T follicular helper cell (primary cell): ENCODE data around the gene ATP6V0A4.
A peak's percentile ranks its signal among the peaks of the same experiment; 100 is the strongest.
"Not testable (repeated sequence)": the region's sequence is repeated elsewhere in the genome, so short reads cannot be mapped to it uniquely, and the experiment has no call there.

Experiments used
- DNase-seq: peaks from one replicate; pipeline ENCODE4 v3.0.0-alpha.2; 2020; ENCODE audit warnings: low read depth

Gene ATP6V0A4

GRCh38 chr7:138802706-138803105, 4.7 kb upstream of the ATP6V0A4 start:
- no peak for DNase-seq

GRCh38 chr7:138801256-138801655, 3.3 kb upstream of the ATP6V0A4 start:
- DNase-seq: no peak

GRCh38 chr7:138799336-138800000, 1.5 kb upstream of the ATP6V0A4 start:
- no peak for DNase-seq

- DNase-seq: no peak
Measured at GRCh38 chr7:138798836-138799235, 840 bp upstream of the ATP6V0A4 start.

- DNase-seq: not testable (repeated sequence)
Measured at GRCh38 chr7:138797046-138797445, 950 bp downstream of the ATP6V0A4 start.

GRCh38 chr7:138796038-138796615, 1.9 kb downstream of the ATP6V0A4 start:
- no peak for DNase-seq

DNA sequence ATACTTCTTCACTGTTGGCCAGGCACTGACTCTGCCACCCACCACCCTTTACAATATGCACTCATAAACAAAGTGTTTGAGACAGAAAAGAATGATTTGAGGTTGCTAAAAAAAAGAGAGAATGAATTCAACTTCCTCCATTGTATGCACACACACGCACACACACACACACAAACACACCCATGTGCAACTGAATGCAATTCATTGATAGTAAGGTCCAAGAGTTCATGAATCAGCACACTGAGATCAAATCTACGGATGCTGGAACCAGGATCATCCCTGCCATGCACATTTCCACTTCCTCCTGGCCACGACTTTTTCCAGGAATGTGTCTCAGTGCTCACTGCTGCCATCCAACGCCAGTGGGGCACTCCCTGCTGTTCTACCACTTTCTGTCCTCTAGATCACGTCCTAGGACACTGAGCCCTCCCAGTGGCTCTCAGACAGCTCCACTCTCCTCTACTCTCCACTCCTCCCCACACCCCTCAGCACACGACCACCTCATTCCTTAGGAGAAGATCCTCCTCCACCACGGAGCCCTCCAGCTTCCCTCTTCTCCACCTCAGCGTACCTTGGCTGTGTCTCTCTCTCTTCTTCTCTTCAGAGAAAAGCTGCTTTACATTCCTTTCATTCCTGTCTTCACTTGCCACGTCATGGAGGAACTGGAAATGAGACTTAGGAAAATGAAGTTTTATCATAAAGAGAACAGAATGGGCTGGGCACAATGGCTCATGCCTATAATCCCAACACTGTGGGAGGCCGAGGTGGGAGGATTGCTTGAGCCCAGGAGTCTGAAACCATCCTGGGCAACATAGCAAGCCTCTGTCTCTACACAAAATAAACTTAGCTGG, 12.2 kb downstream of the ATP6V0A4 start:
- no peak for DNase-seq

DNA sequence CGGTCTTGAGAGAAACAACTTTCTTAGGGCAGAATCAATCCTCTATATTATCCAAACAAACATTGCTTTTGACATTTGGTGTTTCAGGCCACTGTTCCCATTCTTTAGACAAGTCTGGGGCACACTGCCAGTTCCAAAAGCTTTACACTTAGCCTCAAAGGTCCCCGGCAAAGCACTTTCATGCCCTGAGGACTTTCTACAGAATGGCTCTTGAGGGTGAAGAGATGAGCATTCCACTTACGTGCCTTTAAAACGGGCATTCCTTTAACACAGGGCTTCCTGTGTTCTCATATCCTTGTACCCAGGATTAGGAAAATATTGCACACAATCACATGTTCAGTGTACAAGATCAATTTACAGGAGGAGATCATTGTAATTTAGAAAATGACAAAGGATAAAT, 13.3 kb downstream of the ATP6V0A4 start:
- DNase-seq: no peak

DNA sequence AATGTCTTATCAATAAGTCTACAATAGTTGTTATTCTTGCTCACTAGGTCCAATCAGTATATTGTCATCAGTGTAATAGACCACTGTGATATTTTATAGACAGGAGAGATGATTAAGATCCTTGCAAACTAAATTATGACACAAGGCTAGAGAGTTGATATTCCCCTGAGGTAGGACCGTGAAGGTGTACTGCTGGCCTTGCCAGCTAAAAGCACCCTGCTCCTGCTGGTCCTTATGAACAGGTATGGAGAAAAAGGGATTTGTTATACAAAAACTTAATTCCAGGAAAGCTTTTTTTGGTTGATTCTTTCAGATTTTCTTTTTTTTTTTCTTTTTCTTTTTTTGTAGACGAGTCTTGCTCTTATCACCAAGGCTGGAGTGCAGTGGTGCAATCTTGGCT, 17.0 kb downstream of the ATP6V0A4 start:
- no peak for DNase-seq

DNA sequence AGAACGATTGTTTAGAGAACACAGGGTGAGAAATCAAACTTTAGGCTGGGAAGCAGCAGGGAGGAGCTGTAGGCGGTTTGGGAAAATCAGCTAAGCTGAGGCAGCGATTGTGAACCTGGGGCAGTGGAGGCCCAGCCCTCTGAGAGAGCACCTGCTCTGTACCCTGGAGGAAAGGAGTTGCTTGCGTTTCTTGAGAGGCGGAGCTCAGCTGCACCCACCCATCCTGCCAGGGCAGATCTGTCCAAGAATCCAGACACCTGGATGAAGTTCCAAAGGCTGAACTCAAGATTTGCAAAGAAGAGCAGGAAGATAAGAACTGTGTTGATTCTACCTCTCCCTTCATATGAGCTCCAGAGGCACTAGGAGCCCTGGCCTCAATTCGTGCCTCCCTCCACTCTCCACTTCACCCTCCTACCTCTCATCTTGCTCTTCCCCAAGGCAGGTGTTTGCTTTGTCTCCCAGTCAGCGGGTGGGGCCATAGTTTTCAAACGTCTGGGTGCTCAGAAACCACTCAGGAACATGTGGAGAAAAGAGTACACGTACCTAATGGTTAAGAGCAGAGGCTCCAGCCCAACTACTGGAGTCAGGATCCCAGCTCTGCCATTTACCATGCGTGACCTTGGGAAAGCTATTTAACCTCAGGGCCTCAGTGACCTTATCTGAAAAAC, 21.7 kb downstream of the ATP6V0A4 start:
- DNase-seq: no peak

DNA sequence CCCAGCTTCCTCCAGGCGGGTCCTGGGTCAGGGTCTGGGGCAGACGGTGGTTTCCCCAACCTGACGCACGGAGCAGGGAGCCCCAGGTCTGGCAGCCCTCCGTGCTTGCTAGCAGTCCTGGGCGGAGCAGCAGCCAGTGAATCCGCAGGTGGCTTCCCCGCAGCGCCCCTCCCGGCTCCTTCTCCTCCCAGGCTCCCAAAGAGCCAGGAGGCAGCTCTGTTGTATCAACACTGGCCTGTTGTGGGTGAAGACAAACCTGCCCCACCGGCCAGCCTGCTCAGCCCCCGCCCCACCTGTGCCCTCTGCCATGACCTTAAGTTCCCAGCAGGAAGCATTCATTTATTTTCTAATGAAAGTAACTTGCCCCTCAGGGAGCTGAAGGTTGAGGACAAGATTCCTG, 24.2 kb downstream of the ATP6V0A4 start:
- no peak for DNase-seq

DNA sequence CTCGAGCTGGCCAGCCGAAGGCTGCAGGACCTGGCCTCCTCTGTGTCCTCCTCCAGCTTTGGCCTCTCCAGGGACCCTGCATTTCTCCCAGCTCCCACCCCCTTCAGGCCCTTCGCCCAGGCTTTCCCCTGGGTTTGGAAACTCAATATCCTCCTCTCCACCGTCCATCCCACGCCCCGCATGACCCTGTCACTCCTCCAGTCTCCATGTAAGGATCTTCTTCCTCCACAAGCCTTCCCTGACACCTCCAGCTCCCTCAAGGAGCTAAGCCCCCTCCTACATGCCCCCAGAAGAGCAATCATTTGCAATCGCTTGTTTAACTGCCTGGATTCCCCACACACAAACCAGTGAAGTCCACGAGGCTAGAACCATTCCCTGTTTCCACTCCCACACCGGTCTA, 24.8 kb downstream of the ATP6V0A4 start:
- no peak for DNase-seq

DNA sequence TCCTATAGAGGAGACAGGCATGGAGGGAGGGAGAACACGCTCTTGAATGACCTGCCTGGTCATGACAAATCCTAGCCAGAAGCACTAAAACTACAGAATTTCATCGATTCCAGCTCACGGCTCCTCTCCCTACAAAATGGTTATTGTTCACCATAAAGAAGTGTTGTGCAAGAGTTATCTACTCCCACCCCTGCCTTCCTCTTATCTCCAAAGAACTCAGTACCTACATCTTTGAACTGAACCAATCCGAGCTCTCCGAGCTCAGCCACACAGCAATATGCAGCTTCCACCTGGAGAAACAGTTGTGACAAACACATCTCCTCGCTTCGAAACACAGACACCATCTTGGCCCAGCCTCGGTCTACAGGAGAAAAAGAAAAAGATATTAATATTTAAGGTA, 27.1 kb downstream of the ATP6V0A4 start:
- DNase-seq: no peak

GRCh38 chr7:138768241-138768640, 29.8 kb downstream of the ATP6V0A4 start:
- DNase-seq: no peak

GRCh38 chr7:138756591-138757242, 41.3 kb downstream of the ATP6V0A4 start:
- no peak for DNase-seq

DNA sequence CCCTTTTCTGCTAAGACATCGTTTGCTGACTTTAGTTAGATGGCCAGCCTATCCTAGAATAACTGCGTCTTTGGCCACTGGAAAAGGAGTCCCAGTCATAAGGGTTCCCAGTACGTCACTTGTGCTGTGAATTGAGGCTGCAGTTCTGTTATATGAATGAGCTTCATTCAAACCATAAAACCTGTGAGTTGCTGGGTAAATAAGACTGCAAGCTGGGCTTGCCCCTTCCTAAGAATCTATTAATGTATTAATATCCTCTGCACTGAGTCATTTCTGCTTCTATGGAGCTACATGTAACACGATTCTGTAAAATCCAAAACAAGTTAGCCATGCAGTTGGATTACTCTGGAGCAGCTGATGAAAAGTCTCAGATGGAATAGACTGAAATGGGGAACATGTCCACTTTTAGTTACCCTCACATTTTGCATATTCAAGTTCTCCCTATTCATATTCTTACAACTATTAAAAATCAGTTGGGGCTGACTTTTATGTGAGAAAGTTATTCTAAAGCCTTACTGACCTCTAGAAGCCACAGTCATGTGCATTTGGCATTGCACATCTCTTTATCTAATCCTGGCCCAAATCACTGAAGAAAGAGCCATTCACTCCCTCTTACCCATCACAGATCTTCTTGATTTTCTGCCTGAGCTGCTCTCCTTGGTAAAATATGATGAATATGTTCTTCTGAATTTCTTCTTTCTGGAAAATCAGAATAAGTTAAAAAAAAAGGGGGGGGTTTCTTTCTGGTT, 42.0 kb downstream of the ATP6V0A4 start:
- no peak for DNase-seq

DNA sequence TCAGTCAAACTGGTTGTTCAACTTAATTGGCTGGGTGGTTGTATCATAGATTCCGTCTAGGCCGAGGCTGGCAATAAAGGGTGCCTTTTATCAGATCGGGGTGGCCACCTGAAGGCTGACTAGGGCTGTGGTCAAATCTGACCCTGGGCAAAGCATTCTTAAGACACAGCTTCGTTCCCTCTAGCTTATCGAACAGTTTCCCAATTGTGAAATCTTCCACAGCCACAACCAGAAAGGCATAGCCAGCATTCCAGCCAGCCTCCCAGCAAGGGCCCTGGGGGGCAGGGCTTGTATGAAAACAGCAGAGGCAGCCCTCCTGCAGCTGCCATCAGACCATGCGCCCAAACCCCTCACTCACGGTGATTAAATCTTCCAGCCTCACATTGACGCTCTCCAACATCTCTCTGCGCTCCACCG, 42.7 kb downstream of the ATP6V0A4 start:
- no peak for DNase-seq

DNA sequence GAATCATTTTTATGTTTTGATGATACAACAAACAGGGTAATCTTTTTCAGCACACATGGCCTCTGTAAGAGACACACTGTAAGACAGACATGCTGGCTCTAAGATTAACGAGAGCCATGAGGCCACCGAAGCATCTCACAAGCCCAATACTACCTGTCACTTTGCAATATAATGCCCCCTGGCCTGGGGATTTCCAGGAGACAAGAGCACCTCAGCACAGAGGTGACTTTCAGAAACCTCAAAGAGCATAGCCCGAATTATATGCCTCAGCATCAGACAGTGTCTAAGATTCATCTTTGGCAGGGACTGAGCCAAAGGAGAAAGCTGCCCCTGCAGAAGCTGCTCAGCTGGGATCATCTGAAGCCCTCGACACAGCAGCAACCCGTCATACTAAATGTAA, 44.4 kb downstream of the ATP6V0A4 start:
- DNase-seq: no peak

DNA sequence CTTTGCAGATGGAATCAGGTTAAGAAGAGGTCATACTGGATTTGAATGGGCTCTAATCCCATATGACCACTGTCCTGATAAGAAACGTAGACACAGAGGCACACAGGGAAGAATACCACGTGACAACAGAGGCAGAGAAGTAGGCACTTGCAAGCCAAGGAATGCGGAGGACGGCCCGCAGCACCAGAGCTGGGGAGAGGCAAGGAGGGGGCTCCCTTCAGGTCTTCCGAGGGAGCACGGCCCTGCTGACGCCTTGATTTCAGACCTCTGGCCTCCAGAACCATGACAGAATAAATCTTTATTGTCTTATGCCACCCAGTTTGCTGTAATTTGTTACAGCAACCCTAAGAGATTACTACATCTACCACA, 44.9 kb downstream of the ATP6V0A4 start:
- no peak for DNase-seq

DNA sequence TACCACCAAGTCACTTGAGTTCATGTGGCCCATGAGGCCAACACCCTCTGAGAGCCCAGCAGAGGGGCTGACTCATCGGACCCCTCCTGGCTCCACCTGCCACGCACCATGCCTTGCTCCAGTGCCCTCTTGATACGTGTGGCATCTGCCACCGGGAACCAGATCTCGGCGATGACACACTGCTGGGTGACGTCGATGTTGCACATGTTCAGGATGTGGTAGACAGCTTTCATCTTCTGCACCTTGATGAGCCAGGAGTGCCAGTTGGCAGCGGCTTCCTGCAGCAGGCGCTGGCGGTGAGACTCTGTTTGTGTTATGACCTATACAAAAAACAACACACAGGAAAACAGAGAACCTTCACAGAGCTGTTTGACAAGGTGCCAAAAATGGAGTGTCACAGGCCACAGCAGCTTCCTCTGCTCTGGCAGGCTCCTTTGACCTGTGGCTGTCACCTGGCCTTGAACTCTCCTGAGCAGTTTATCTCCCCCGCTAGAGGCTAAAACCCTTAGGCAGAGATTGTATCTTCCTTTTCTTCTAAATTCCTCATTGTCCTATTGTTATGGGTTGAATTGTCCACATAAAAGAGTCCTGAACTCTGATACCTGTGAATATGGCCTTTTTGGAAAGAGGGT, 45.4 kb downstream of the ATP6V0A4 start:
- DNase-seq: peak; percentile 93

GRCh38 chr7:138750901-138751464, 47.0 kb downstream of the ATP6V0A4 start:
- DNase-seq: no peak
